ENCODE data around the gene ELN.

DNA sequence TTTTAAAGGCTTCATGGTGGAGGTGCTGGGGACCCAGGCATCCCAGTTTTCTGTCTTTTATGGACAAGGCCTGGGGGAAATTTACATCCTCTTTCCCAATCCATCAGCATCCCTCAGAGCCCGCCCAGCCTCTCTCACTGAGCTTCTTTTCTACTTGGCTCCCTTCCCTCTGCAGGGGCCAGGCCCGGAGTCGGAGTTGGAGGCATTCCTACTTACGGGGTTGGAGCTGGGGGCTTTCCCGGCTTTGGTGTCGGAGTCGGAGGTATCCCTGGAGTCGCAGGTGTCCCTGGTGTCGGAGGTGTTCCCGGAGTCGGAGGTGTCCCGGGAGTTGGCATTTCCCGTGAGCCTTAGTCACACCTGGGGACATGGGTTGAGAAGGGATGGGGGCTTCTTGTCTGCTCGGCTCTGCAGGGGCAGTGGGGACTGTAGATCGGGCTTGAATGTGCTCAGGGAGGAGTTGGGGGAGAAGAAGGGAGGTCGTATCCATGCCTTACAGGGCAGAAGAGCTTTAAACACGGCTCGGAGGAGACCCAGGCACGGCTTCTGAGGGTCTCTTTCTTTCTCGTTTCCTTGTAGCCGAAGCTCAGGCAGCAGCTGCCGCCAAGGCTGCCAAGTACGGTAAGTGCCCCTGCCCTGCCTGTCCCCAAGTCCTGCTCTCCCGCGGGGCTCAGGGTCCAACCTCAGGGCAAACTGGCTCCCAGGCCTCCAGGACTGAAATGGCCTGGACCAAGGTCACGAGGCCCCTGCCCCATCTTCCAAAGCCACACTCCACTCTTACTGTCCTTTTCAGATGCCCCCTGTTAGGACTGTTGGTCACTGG is 28.3 kb downstream of the ELN start:
- TF ChIP-seq FIP1L1 (IDR thresholded peaks at IDR 0.05; ENCODE audit: low read depth, low read length, poor library complexity, severe bottlenecking) (no peak), POLR2AphosphoS2 (IDR thresholded peaks at IDR 0.05; ENCODE audit: low read length) (no peak), CBFB (CRISPR knock-in tag; IDR thresholded peaks at IDR 0.05) (no peak)
